GM21825 (cell line): Measurements from ENCODE around the gene STX18.

ENCODE experiments used
- ATAC-seq: cut with Tn5 transposase; IDR thresholded peaks from one replicate; pipeline ENCODE4 v1.9.1; 2021; ENCODE audit warnings: mild to moderate bottlenecking, moderate library complexity; ENCODE audit not compliant: unreplicated experiment

Gene STX18

GRCh38 chr4:4386296-4386735, 155.5 kb downstream of the STX18 start:
- no peak for ATAC-seq

GRCh38 chr4:4385729-4386295, 156.0 kb downstream of the STX18 start:
- no peak for ATAC-seq

GRCh38 chr4:4384837-4385236, 157.0 kb downstream of the STX18 start:
- no peak for ATAC-seq

GRCh38 chr4:4383085-4383484, 158.8 kb downstream of the STX18 start:
- no peak for ATAC-seq

GRCh38 chr4:4379540-4380087, 162.2 kb downstream of the STX18 start:
- no peak for ATAC-seq

- no peak for ATAC-seq
These were observed 164.0 kb downstream of the STX18 start for GRCh38 chr4:4377732-4378460.

- no peak for ATAC-seq
These were observed 164.7 kb downstream of the STX18 start for GRCh38 chr4:4377191-4377590.

- ATAC-seq = no peak
These were observed 165.8 kb downstream of the STX18 start for GRCh38 chr4:4376074-4376473.

- ATAC-seq = no peak
These were observed 167.3 kb downstream of the STX18 start for GRCh38 chr4:4374388-4375098.
